Measurements from ENCODE around the gene PPP1R3F. TPM values are rescaled to one million over a fixed set of nuclear protein-coding genes. Genes with fewer than 3 reads are reported as not detected.

Gene PPP1R3F
- polyA plus RNA-seq, 2 of the 4 experiments (the other 2 are of a cell fraction), result 3.0 to 5.2 TPM

DNA sequence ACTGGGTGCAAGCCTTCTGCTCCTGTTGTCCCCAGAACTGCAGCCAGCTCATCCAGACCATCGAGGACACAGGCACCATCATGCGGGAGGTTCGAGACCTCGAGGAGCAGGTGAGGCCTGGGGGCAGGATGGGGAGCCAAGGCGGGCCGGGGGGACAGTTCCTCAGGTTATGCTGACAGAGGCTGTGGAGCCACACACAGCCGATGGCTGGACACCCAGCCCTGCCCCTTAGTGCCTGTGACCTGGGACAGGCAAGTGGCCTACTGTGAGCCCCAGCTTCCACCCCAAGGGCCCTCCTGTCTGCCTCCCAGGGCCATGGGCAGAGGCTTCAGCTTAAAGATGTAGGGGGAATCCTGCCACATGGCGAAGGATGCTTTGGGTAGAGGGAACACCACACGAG, 20.0 kb upstream of the PPP1R3F start:
- ChIA-PET CTCF (interaction anchor here (1.0 to 1.2 kb wide), 2 partner anchors 20 to 56 kb away, joined by 3 to 4 read pairs; no protein-coding TSS in a partner anchor), POLR2A (interaction anchor here (0.6 kb wide), 1 partner anchor 120 kb away, joined by 3 read pairs; no protein-coding TSS in a partner anchor)
- H3K9me3 ChIP-seq, result no peaks in the 10 kb centered on the region
- ATAC-seq (no peak; a peak in 2 of 6 replicates), DNase-seq (ENCODE audit: low read depth in 1 of 2, low spot score in 1 of 2) (no peak), FAIRE-seq (no peak)
- H3K4me1 ChIP-seq, result no peaks in the 10 kb centered on the region
- no peak overlapping the region for H3K27ac ChIP-seq
- WGBS (ENCODE audit: missing lambda C conversion rate), result 70% methylated on average over 2 of the region's 9 CpGs
- H3K4me2 ChIP-seq, result no peak overlapping the region
- TF ChIP-seq RAD21 (conservative IDR thresholded peaks at IDR 0.05 in 1 of 2, IDR thresholded peaks at IDR 0.05 in 1 of 2) (no peak), FOXS1 (CRISPR knock-in tag; IDR thresholded peaks at IDR 0.05) (no peak)
- no peak overlapping the region for H3K4me3 ChIP-seq

DNA sequence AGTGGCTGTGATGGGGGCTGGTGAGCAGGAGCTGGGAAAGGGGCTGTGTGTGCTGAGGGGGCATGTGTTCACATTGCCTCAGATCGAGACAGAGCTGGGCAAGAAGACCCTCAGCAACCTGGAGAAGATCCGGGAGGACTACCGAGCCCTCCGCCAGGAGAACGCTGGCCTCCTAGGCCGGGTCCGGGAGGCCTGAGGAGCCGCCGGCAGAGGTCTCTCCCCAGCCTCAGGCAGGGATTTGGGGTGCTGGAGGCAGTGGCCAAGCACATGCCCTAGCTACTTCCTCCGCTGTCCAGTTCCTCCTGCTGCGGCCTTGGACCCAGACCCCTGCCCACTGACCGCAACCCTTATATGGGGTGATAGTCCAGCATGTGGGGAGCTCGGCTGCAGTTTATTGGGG, 19.5 kb upstream of the PPP1R3F start:
- no peaks in the 10 kb centered on the region for H3K9me3 ChIP-seq
- DNase-seq (ENCODE audit: low read depth in 1 of 2, low spot score in 1 of 2) (no peak), ATAC-seq (no peak), FAIRE-seq (no peak)
- whole genome bisulfite sequencing (ENCODE audit: missing lambda C conversion rate), result 93% methylated on average over 10 of the region's 13 CpGs
- H3K27ac ChIP-seq, result no peak overlapping the region
- TF ChIP-seq PHF8 (IDR thresholded peaks at IDR 0.05; ENCODE audit: borderline replicate concordance, low read depth) (no peak), GATA3 (IDR thresholded peaks at IDR 0.05; ENCODE audit: borderline replicate concordance) (no peak), JUN (IDR thresholded peaks at IDR 0.05) (no peak), HOXB5 (CRISPR knock-in tag; IDR thresholded peaks at IDR 0.05) (no peak), HOXA7 (CRISPR knock-in tag; IDR thresholded peaks at IDR 0.05) (no peak), NR3C1 (IDR thresholded peaks at IDR 0.05) (no peak), NFE2L2 (conservative IDR thresholded peaks at IDR 0.05; ENCODE audit: low read length) (no peak), CHD4 (IDR thresholded peaks at IDR 0.05; ENCODE audit: borderline replicate concordance) (no peak), NPAS2 (CRISPR knock-in tag; IDR thresholded peaks at IDR 0.05; ENCODE audit: borderline replicate concordance) (no peak), EP300 (IDR thresholded peaks at IDR 0.05) (no peak), HOXB13 (CRISPR knock-in tag; IDR thresholded peaks at IDR 0.05; ENCODE audit: low read depth) (no peak)
- TF ChIP-seq, protein P1, sequence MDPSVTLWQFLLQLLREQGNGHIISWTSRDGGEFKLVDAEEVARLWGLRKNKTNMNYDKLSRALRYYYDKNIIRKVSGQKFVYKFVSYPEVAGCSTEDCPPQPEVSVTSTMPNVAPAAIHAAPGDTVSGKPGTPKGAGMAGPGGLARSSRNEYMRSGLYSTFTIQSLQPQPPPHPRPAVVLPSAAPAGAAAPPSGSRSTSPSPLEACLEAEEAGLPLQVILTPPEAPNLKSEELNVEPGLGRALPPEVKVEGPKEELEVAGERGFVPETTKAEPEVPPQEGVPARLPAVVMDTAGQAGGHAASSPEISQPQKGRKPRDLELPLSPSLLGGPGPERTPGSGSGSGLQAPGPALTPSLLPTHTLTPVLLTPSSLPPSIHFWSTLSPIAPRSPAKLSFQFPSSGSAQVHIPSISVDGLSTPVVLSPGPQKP (IDR thresholded peaks at IDR 0.05; ENCODE audit: low read depth, low read length), result no peak
- TF ChIP-seq, protein P2, sequence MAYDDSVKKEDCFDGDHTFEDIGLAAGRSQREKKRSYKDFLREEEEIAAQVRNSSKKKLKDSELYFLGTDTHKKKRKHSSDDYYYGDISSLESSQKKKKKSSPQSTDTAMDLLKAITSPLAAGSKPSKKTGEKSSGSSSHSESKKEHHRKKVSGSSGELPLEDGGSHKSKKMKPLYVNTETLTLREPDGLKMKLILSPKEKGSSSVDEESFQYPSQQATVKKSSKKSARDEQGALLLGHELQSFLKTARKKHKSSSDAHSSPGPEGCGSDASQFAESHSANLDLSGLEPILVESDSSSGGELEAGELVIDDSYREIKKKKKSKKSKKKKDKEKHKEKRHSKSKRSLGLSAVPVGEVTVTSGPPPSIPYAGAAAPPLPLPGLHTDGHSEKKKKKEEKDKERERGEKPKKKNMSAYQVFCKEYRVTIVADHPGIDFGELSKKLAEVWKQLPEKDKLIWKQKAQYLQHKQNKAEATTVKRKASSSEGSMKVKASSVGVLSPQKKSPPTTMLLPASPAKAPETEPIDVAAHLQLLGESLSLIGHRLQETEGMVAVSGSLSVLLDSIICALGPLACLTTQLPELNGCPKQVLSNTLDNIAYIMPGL (CRISPR knock-in tag; IDR thresholded peaks at IDR 0.05; ENCODE audit: borderline replicate concordance), result no peak
- TF ChIP-seq, protein P3, sequence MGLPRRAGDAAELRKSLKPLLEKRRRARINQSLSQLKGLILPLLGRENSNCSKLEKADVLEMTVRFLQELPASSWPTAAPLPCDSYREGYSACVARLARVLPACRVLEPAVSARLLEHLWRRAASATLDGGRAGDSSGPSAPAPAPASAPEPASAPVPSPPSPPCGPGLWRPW (IDR thresholded peaks at IDR 0.05), result no peak
- TF ChIP-seq, protein P4, sequence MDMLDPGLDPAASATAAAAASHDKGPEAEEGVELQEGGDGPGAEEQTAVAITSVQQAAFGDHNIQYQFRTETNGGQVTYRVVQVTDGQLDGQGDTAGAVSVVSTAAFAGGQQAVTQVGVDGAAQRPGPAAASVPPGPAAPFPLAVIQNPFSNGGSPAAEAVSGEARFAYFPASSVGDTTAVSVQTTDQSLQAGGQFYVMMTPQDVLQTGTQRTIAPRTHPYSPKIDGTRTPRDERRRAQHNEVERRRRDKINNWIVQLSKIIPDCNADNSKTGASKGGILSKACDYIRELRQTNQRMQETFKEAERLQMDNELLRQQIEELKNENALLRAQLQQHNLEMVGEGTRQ (IDR thresholded peaks at IDR 0.05), result no peak
- TF ChIP-seq, protein P5, sequence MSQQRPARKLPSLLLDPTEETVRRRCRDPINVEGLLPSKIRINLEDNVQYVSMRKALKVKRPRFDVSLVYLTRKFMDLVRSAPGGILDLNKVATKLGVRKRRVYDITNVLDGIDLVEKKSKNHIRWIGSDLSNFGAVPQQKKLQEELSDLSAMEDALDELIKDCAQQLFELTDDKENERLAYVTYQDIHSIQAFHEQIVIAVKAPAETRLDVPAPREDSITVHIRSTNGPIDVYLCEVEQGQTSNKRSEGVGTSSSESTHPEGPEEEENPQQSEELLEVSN (IDR thresholded peaks at IDR 0.05; ENCODE audit: borderline replicate concordance, low read depth), result no peak
- H3K4me3 ChIP-seq, result no peak overlapping the region
- ChIA-PET POLR2A (no interaction called here), CTCF (interaction anchor here (1.0 to 1.2 kb wide), 2 partner anchors 20 to 57 kb away, joined by 3 to 4 read pairs; no protein-coding TSS in a partner anchor)
- H3K4me1 ChIP-seq, result no peaks in the 10 kb centered on the region
- no peak overlapping the region for H3K4me2 ChIP-seq

DNA sequence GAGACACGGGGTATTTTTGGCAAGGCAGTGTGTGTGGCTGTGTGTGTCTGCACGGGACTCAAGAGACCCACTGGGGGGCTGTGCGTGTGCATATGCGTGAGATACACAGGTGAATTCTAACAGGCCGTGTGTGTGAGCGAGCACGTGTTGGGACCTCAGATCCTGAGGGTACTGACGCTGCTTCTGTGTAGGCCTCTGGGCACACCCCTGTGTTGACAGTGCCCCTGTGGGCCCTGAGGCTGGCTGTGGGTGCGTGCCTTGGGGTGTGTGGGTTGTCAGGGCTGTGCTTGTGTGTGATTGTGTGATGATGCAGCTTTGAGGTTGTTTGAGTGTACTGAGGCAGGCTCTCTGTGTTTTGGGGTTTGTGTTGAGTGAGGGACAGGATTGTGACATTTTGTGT, 19.0 kb upstream of the PPP1R3F start:
- ChIA-PET POLR2A (no interaction called here), CTCF (interaction anchor here (1.0 kb wide), 1 partner anchor 57 kb away, joined by 4 read pairs; no protein-coding TSS in a partner anchor)
- no peak for TF ChIP-seq MYC (IDR thresholded peaks at IDR 0.05; ENCODE audit: borderline replicate concordance, low read length)
- TF ChIP-seq HDAC2 (IDR thresholded peaks at IDR 0.05), result no peak
- no peak for TF ChIP-seq SREBF2 (IDR thresholded peaks at IDR 0.05)
- ATAC-seq, result no peak
- H3K9me3 ChIP-seq, result no peaks in the 10 kb centered on the region
- 82% methylated on average over 8 of the region's 9 CpGs for WGBS (ENCODE audit: missing lambda C conversion rate)
- no peak overlapping the region for H3K4me2 ChIP-seq
- no peak overlapping the region for H3K27ac ChIP-seq
- no peak overlapping the region for H3K4me3 ChIP-seq
- FAIRE-seq, result no peak
- no peak for DNase-seq (ENCODE audit: low read depth in 1 of 2, low spot score in 1 of 2)
- H3K4me1 ChIP-seq, result no peaks in the 10 kb centered on the region
